Naive thymus-derived CD4-positive, alpha-beta T cell (primary cell): ENCODE data around the gene CENPB. TPM values are rescaled to one million over a fixed set of nuclear protein-coding genes. Genes with fewer than 3 reads are reported as not detected.

Experiments
- ATAC-seq: fragments of 150-1000 bp; cut with Tn5 transposase; 2 replicates; pipeline ENCODE4 v1.10.0; 2021; ENCODE audit warnings: mild to moderate bottlenecking, moderate library complexity
- CTCF ChIA-PET: fragments of 350-600 bp; sonication (Branson Sonifier 250); formaldehyde crosslinking; loops from one replicate; lab custom pipeline; 2021; ENCODE audit warnings: antibody characterized with exemption; lab: Charles Lee
- POLR2A ChIA-PET: fragments of 350-600 bp; sonication (Branson Sonifier 250); formaldehyde crosslinking; loops from one replicate; lab custom pipeline; 2021; ENCODE audit warnings: antibody characterized with exemption, inconsistent platforms; lab: Charles Lee
- DNase-seq, 9 donors: peaks; one replicate each; pipeline versions ENCODE4 v3.0.0 to v3.0.0-alpha.2; 2020 to 2022; ENCODE audit warnings: mixed read lengths in 1 of 9
- H3K27ac ChIP-seq: one replicate; pipeline ENCODE4 v1.7.0; 2013; ENCODE audit warnings: mild to moderate bottlenecking, low read depth, low read length, moderate library complexity
- H3K27me3 ChIP-seq, 2 donors: one replicate each; pipeline ENCODE4 v1.7.0; 2013; ENCODE audit warnings: low read length in 2 of 2, mild to moderate bottlenecking in 2 of 2, moderate library complexity in 2 of 2; ENCODE audit not compliant: control insufficient read depth in 2 of 2, insufficient read depth in 2 of 2
- H3K36me3 ChIP-seq, 3 experiments: 1 replicate in 2 of 3; 2 replicates in 1 of 3; pipeline ENCODE4 v1.7.0; 2013; ENCODE audit warnings: low read length in 3 of 3, mild to moderate bottlenecking in 3 of 3, moderate library complexity in 1 of 3; ENCODE audit not compliant: insufficient read depth in 3 of 3, control insufficient read depth in 2 of 3
- H3K4me1 ChIP-seq, 2 donors: one replicate each; pipeline ENCODE4 v1.7.0; 2013; ENCODE audit warnings: low read length in 2 of 2, mild to moderate bottlenecking in 2 of 2, moderate library complexity in 1 of 2; ENCODE audit not compliant: control insufficient read depth in 2 of 2, insufficient read depth in 2 of 2
- H3K4me3 ChIP-seq: 2 replicates; pipeline ENCODE4 v1.7.0; 2013; ENCODE audit warnings: mild to moderate bottlenecking, low read length
- H3K9me3 ChIP-seq, 3 experiments: 1 replicate in 2 of 3; 2 replicates in 1 of 3; pipeline ENCODE4 v1.7.0; 2013; ENCODE audit warnings: low read length in 3 of 3; ENCODE audit not compliant: control insufficient read depth in 2 of 3
- H3K27ac Mint-ChIP-seq, 9 donors: one replicate each; pipeline ENCODE4 v1.8.0; 2020 to 2022; ENCODE audit warnings: mixed read lengths in 9 of 9, mild to moderate bottlenecking in 8 of 9, moderate library complexity in 5 of 9, inconsistent platforms in 2 of 9
- H3K27me3 Mint-ChIP-seq, 5 donors: one replicate each; pipeline ENCODE4 v1.8.0; 2021 to 2022; ENCODE audit warnings: mixed read lengths in 5 of 5, mild to moderate bottlenecking in 1 of 5
- H3K36me3 Mint-ChIP-seq, 5 donors: one replicate each; pipeline ENCODE4 v1.8.0; 2020 to 2022; ENCODE audit warnings: mixed read lengths in 5 of 5, mild to moderate bottlenecking in 3 of 5, inconsistent platforms in 1 of 5
- H3K4me1 Mint-ChIP-seq, 7 donors: one replicate each; pipeline ENCODE4 v1.8.0; 2020 to 2022; ENCODE audit warnings: mixed read lengths in 7 of 7, mild to moderate bottlenecking in 3 of 7, inconsistent platforms in 1 of 7
- H3K4me3 Mint-ChIP-seq, 10 donors: one replicate each; pipeline ENCODE4 v1.8.0; 2020 to 2022; ENCODE audit warnings: mild to moderate bottlenecking in 10 of 10, mixed read lengths in 10 of 10, moderate library complexity in 6 of 10, inconsistent platforms in 2 of 10
- H3K9me3 Mint-ChIP-seq, 11 donors: one replicate each; pipeline ENCODE4 v1.8.0; 2020 to 2022; ENCODE audit warnings: mixed read lengths in 11 of 11, mild to moderate bottlenecking in 4 of 11, inconsistent platforms in 1 of 11, moderate library complexity in 1 of 11
- intact Hi-C, 2 donors: fragments of 100-400 bp; cut with micrococcal nuclease; formaldehyde crosslinking; loops; one replicate each; pipeline ENCODE4 v1.15.1; 2023
- polyA plus RNA-seq, 2 donors: library from polyadenylated mRNA; unstranded; fragments of 300-500 nt; fragmentation: Illumina TruSeq; gene quantifications; one replicate each; pipeline ENCODE4 v1.2.3, GENCODE V29; 2021
- total RNA-seq, 6 experiments: library from RNA in 5 of 6; stranded (reverse) in 5 of 6; gene quantifications; 1 replicate in 5 of 6; 2 replicates in 1 of 6; pipeline ENCODE4 v1.2.3 and lab custom pipeline; 2021 to 2026

The CENPB gene
- total and polyA plus RNA-seq, 7 experiments from 2014 or later: 1.3 to 73.6 (median 43.2) TPM

DNA sequence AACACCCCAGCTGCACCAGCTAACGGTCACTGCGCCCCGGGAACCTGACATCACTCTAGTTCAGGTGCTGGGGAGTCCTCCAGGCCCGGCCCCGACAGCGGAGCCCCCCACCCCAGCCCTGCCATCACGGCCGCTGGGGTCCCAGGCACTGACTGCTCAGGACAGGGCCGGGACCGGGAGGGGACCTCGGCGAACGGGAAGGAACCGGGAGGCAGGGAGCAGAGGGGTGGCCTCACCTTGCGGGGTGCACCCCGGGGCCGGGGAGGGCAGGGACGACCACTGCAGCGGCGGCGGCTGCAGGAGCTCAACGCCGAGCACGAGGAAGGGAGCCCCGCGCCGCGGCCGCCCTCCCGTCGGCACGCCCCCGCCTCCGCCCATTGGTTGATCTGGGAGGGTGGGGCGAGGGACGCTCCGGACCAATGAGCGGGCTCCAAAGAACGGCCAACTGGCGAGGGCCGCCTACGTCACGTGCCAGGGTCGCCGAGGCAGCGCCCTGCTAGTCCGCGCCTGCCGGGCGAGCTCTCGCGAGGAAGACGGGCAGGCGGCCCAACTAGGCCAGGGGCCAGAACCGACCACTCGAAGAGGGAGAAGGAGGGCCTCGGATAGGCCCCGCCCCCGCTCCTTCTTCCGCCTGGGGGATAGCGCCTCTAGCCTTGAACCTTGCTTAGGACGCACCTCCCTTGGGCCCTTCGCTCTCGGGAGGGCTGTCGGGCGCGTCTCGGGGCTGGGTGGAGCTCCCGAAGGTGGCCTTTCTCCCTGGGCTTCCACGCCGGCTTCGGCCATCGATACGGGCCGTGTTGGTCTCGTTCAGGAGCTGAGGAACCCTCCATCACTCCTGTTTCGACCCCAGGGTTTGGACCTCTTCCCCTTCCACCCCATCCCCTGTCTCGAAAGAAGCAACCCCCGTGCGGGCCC, 18.9 kb downstream of the CENPB start, which contains the start of gene ADISSP:
TSS of gene ADISSP (minus strand) at position 327 of the 915 bp plus-strand sequence. CDS start 7,653 bp downstream, outside the sequence.
- H3K9me3 Mint-ChIP-seq: peaks cover 0 to 2% (median 0%) of the 10 kb centered on the region in 11 donors
- H3K27me3 ChIP-seq: no peaks in the 10 kb centered on the region
- no peaks in the 10 kb centered on the region for H3K9me3 ChIP-seq
- H3K27ac ChIP-seq: peak within 1 kb of the TSS; percentile 100
- H3K4me3 Mint-ChIP-seq: peak within 1 kb of the TSS; percentile 78 to 94 (median 90)
- ChIA-PET POLR2A (interaction anchor here (0.5 to 2.8 kb wide), 23 partner anchors 8 to 90 kb away, joined by 3 to 43 read pairs (median 5); partner anchors contain the start of genes AP5S1, CDC25B, CENPB and SPEF1), CTCF (interaction anchor here (0.8 to 4.0 kb wide), 12 partner anchors 8 to 318 kb away, joined by 3 to 24 read pairs (median 4); no protein-coding TSS in a partner anchor)
- DNase-seq (peak; percentile 92 to 98 (median 94)), ATAC-seq (peak; percentile 93)
- H3K27me3 Mint-ChIP-seq: peaks cover 0 to 6% (median 0%) of the 10 kb centered on the region in 5 donors
- no peaks in the 10 kb centered on the region for H3K36me3 Mint-ChIP-seq
- intact Hi-C loops: loop anchor here (1.0 to 10.0 kb wide), 18 partner anchors 10 to 1357 kb away; partner anchors contain the start of genes AP5S1 (in 2 of the 2), CDC25B (in 2 of the 2), CENPB (in 2 of the 2) and MAVS (in 2 of the 2)
- H3K4me3 ChIP-seq: peak within 1 kb of the TSS; percentile 96
- peaks cover 11 to 29% (median 21%) of the 10 kb centered on the region in 7 donors for H3K4me1 Mint-ChIP-seq
- peaks cover 6 to 13% of the 10 kb centered on the region in 2 donors for H3K4me1 ChIP-seq
- no peaks in the 10 kb centered on the region for H3K36me3 ChIP-seq
- H3K27ac Mint-ChIP-seq: peak within 1 kb of the TSS; percentile 89 to 98 (median 94)

DNA sequence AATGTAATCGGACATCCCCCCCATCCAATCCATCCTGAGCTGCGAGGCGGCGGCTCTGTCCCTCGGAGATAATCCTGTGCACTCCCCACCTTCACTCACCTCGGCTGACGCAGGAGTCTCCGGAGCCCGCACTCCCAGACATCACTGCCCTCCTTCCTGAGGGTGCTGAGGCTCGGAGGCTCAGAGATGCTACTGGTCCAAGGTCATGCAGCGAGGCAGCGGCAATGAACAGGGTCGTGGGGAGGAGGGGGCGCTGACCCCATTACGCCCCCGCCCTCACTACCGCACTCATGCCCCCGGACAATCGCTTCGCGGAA, 19.5 kb downstream of the CENPB start:
- Histone ChIP-seq H3K4me1 (peaks cover 6 to 13% of the 10 kb centered on the region in 2 donors), H3K36me3 (no peaks in the 10 kb centered on the region), H3K27me3 (no peaks in the 10 kb centered on the region), H3K9me3 (no peaks in the 10 kb centered on the region), H3K27ac (peak overlapping the region; percentile 100), H3K4me3 (peak overlapping the region; percentile 96)
- H3K4me3 Mint-ChIP-seq: peak overlapping the region; percentile 78 to 94 (median 88)
- intact Hi-C loops: loop anchor here (1.0 to 10.0 kb wide), 9 partner anchors 29 to 1358 kb away; partner anchors contain the start of genes MAVS (in 2 of the 2), AP5S1 (in 1 of the 2), CDC25B (in 1 of the 2) and CDS2 (in 1 of the 2)
- CTCF ChIA-PET: interaction anchor here (1.0 to 4.0 kb wide), 6 partner anchors 8 to 318 kb away, joined by 3 to 24 read pairs (median 4); no protein-coding TSS in a partner anchor
- H3K4me1 Mint-ChIP-seq: peaks cover 11 to 29% (median 21%) of the 10 kb centered on the region in 7 donors
- no peaks in the 10 kb centered on the region for H3K36me3 Mint-ChIP-seq
- peaks cover 0 to 2% (median 0%) of the 10 kb centered on the region in 11 donors for H3K9me3 Mint-ChIP-seq
- ATAC-seq (no peak), DNase-seq (no peak)
- peaks cover 0 to 6% (median 0%) of the 10 kb centered on the region in 5 donors for H3K27me3 Mint-ChIP-seq
- POLR2A ChIA-PET: interaction anchor here (0.5 to 2.8 kb wide), 14 partner anchors 9 to 87 kb away, joined by 3 to 43 read pairs (median 9); partner anchors contain the start of genes AP5S1, CDC25B and CENPB
- peak overlapping the region in 7 of 9 donors; percentile 38 to 81 (median 54) for H3K27ac Mint-ChIP-seq

DNA sequence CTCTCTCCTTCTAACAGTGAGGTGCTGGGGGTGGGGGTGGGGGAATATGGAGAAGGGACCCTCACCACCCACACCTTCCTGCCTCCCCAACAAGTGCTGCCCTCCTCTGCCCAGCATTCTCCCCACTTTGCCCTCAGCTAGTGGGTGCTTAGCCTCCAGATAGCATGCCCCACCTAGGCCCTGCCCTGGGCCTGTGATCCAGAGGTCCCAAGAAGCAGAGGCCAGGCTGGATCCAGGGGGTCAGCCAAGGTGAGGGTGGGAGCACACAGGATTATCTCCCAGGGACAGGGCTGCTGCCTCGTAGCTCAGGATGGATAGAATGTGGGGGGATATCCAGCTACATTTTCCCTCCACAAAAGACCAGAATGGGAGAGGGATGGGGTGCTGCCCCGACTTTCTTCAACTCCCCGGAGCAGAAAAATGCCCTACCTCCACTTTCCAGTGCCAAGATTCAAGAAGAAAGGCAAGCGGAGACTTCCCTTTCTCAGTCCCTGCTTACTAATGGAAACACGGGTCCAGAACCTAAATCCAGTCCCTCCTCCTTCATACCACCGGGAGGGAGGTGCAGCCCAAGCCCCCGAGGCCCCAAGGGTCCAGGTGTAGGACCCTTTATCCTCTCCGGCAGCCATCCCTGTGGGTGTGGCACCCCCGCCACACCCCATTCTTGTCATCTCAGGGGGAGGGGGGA, 20.0 kb downstream of the CENPB start:
- peak overlapping the region in 5 of 9 donors; percentile 38 to 81 (median 43) for H3K27ac Mint-ChIP-seq
- no peak for DNase-seq

DNA sequence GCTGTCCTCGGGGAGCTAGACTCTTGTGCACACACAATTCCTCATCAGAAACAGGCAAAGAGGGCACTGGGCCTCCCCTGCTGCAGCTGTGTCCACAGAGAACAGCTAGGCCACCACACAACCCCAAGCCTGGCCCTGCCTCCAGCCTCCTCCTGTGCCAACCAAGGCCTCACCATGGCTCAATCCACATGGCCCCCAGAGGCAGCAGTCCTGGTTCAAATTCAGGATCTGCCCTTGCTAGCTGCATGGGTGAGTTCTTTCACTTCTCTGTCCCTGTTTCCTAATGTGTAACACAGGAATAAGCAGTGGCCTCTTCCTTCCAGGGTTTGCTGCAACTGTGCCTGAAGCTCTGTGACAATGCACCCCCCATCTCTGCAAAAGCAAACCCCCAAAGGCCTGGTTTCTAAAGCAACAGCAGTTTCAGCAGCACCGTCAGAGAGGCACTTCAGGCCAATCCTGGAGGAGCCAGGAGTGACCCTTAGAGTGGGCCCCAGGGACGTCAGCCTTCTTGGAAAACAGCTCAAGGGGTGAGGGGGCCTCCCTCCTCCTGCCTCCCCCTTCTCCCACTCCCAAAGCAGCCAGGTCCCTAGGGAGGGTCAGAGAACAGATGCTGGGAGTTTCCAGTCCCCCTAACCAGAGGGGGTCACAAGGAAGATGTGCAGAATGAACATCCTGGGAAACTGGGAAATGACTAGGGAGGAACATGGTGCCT, 21.2 kb downstream of the CENPB start:
- Histone ChIP-seq H3K4me3 (no peak overlapping the region), H3K27me3 (no peaks in the 10 kb centered on the region), H3K9me3 (no peaks in the 10 kb centered on the region), H3K4me1 (peaks cover 6 to 13% of the 10 kb centered on the region in 2 donors), H3K36me3 (no peaks in the 10 kb centered on the region), H3K27ac (no peak overlapping the region)
- Mint-ChIP-seq H3K27ac (peak overlapping the region in 1 of 9 donors; percentile 14), H3K9me3 (no peaks in the 10 kb centered on the region), H3K4me1 (peaks cover 11 to 34% (median 21%) of the 10 kb centered on the region in 7 donors), H3K4me3 (peak overlapping the region in 7 of 10 donors; percentile 3 to 89 (median 16)), H3K36me3 (no peaks in the 10 kb centered on the region), H3K27me3 (no peaks in the 10 kb centered on the region)
- POLR2A ChIA-PET: no interaction called here
- ATAC-seq (no peak), DNase-seq (no peak)
- CTCF ChIA-PET: interaction anchor here (0.7 to 4.0 kb wide), 4 partner anchors 12 to 408 kb away, joined by 4 to 24 read pairs (median 4); no protein-coding TSS in a partner anchor
- intact Hi-C loops: loop anchor here (5.0 to 10.0 kb wide), 5 partner anchors 82 to 1359 kb away; partner anchors contain the start of genes CDS2 (in 1 of the 2), MAVS (in 1 of the 2) and RNF24 (in 1 of the 2)

More for the DNA sequence above, 20.0 kb downstream of the CENPB start:
- ChIA-PET POLR2A (interaction anchor here (0.5 to 2.8 kb wide), 11 partner anchors 9 to 53 kb away, joined by 3 to 43 read pairs (median 12); partner anchors contain the start of genes AP5S1, CDC25B and CENPB), CTCF (interaction anchor here (0.7 to 4.0 kb wide), 4 partner anchors 10 to 410 kb away, joined by 4 to 24 read pairs (median 9); no protein-coding TSS in a partner anchor)
- Histone ChIP-seq H3K4me3 (peak overlapping the region; percentile 96), H3K27me3 (no peaks in the 10 kb centered on the region), H3K4me1 (peaks cover 6 to 13% of the 10 kb centered on the region in 2 donors), H3K27ac (peak overlapping the region; percentile 100), H3K36me3 (no peaks in the 10 kb centered on the region), H3K9me3 (no peaks in the 10 kb centered on the region)
- intact Hi-C loops: loop anchor here (1.0 to 10.0 kb wide), 9 partner anchors 30 to 1358 kb away; partner anchors contain the start of genes MAVS (in 2 of the 2), AP5S1 (in 1 of the 2), CDC25B (in 1 of the 2) and CDS2 (in 1 of the 2)
- ATAC-seq: no peak
- Mint-ChIP-seq H3K9me3 (peaks cover 0 to 1% (median 0%) of the 10 kb centered on the region in 11 donors), H3K27me3 (peaks cover 0 to 1% (median 0%) of the 10 kb centered on the region in 5 donors), H3K36me3 (no peaks in the 10 kb centered on the region), H3K4me1 (peaks cover 11 to 30% (median 21%) of the 10 kb centered on the region in 7 donors), H3K4me3 (peak overlapping the region; percentile 78 to 94 (median 88))

DNA sequence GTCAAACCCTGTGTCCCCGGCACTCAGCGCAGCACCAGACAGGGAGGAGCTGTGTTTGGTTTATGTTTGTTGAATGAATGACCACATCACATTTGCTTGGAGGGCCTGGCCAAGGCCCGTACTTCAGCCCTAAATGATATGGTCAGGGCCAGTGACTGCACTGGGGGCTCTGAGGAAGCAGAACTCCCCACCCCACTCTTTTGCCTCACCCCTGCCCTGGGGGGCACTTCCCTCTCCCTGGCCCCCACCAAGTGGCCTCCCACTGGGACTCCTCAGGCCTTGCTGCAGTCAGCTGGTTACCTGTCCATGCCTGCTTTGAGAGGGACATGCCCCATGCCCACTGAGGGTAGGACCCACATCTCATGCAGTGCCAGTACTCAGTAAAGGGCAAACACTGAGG, 21.9 kb downstream of the CENPB start:
- ChIA-PET CTCF (interaction anchor here (1.0 kb wide), 1 partner anchor 12 kb away, joined by 4 read pairs; no protein-coding TSS in a partner anchor), POLR2A (no interaction called here)
- no peak for DNase-seq
- peaks cover 6 to 13% of the 10 kb centered on the region in 2 donors for H3K4me1 ChIP-seq
- H3K27ac Mint-ChIP-seq: peak overlapping the region in 1 of 9 donors; percentile 14
- no peaks in the 10 kb centered on the region for H3K9me3 Mint-ChIP-seq
- H3K27me3 Mint-ChIP-seq: no peaks in the 10 kb centered on the region
- ATAC-seq: no peak
- H3K27me3 ChIP-seq: no peaks in the 10 kb centered on the region
- no peak overlapping the region for H3K4me3 ChIP-seq
- peaks cover 11 to 32% (median 23%) of the 10 kb centered on the region in 7 donors for H3K4me1 Mint-ChIP-seq
- H3K36me3 Mint-ChIP-seq: no peaks in the 10 kb centered on the region
- intact Hi-C loops: loop anchor here (5.0 to 10.0 kb wide), 5 partner anchors 83 to 1360 kb away; partner anchors contain the start of genes CDS2 (in 1 of the 2), MAVS (in 1 of the 2) and RNF24 (in 1 of the 2)
- H3K36me3 ChIP-seq: no peaks in the 10 kb centered on the region
- no peaks in the 10 kb centered on the region for H3K9me3 ChIP-seq
- no peak overlapping the region for H3K27ac ChIP-seq
- no peak overlapping the region for H3K4me3 Mint-ChIP-seq
